D721Med (cell line): ENCODE data around the gene HK1.
A peak's percentile ranks its signal among the peaks of the same experiment; 100 is the strongest.

ENCODE experiments used
- DNase-seq: peaks from one replicate; pipeline ENCODE4 v3.0.0; 2011; ENCODE audit warnings: low spot score; ENCODE audit not compliant: insufficient read length
- FAIRE-seq: peaks from 2 replicates; lab custom pipeline; 2011; peaks lifted over from hg19 to GRCh38; lab: Jason Lieb, UNC
- TF ChIP-seq, protein P1 (sequence below): IDR thresholded peaks from 2 replicates; pipeline ENCODE4 v1.5.1; 2012; ENCODE audit warnings: mild to moderate bottlenecking, control low read depth; ENCODE audit not compliant: insufficient read depth; ENCODE audit errors: missing control alignments

HK1 gene

DNA sequence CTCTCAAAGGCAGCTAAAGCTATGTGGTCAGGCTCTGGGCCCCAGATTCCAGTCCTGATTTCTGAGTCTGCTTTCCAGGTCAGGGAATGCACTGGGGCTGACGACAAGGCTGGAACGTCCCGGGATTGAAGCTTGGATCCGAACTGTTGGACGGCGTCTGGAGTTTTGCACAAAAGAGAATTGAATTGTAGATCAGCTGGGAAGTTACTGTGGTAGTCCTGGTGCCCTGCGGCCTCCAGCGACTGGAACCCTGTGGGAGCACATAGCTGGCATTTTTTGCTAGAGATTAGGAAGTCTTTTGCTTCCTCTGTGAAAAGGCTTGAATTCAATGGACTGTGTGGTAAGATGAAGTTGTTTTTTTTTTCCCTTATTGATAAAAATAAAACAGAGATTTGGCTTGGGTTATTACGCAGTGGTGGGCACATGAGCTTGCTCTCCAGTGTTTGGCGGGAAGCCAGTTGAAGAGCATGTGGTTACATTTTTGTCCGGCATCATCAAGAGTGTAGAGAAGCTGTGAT lies at the start of gene HK1:
TSS of gene HK1 (plus strand) at position 51 of the 518 bp plus-strand sequence.
- DNase-seq (no peak), FAIRE-seq (no peak)
- TF ChIP-seq, protein P1, sequence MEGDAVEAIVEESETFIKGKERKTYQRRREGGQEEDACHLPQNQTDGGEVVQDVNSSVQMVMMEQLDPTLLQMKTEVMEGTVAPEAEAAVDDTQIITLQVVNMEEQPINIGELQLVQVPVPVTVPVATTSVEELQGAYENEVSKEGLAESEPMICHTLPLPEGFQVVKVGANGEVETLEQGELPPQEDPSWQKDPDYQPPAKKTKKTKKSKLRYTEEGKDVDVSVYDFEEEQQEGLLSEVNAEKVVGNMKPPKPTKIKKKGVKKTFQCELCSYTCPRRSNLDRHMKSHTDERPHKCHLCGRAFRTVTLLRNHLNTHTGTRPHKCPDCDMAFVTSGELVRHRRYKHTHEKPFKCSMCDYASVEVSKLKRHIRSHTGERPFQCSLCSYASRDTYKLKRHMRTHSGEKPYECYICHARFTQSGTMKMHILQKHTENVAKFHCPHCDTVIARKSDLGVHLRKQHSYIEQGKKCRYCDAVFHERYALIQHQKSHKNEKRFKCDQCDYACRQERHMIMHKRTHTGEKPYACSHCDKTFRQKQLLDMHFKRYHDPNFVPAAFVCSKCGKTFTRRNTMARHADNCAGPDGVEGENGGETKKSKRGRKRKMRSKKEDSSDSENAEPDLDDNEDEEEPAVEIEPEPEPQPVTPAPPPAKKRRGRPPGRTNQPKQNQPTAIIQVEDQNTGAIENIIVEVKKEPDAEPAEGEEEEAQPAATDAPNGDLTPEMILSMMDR, result no peak

DNA sequence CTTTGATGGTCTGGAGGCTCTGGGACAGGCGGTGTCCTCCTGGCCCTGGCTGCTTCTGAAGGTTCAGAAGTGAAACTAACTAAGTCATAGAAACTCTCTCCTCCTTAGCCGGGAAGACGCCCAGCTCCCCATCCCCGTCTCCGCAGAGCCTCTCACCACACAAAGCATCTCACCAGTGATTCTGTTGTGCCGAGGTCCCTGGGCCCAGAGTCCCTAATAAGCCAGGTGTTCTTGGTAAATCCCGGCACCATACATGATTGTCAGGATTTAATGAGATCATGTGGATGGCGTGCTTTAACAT lies 48.7 kb upstream of the HK1 start:
- FAIRE-seq (no peak), DNase-seq (no peak)
- TF ChIP-seq, protein P1, result no peak

DNA sequence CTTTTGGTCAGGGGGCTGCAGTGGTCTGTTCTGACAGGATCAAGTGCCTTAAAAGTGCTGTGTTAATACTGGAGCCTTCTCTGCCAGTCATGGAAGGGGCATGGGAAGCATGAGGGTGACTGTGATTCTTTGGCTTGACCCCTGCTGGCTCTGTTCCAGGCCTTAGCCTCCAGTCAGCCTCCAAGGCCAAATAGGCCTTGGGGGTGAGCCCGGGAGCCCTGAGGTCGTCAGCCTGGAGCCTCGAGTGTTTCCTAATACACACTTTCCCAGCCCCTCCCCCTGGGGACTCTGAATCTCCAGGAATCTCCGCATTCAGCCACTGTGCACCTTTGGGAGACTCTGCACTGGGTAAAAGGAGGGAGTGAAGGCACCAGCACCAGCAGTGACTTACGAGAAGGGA lies 48.2 kb upstream of the HK1 start:
- FAIRE-seq (no peak), DNase-seq (no peak)
- TF ChIP-seq, protein P1, result no peak

DNA sequence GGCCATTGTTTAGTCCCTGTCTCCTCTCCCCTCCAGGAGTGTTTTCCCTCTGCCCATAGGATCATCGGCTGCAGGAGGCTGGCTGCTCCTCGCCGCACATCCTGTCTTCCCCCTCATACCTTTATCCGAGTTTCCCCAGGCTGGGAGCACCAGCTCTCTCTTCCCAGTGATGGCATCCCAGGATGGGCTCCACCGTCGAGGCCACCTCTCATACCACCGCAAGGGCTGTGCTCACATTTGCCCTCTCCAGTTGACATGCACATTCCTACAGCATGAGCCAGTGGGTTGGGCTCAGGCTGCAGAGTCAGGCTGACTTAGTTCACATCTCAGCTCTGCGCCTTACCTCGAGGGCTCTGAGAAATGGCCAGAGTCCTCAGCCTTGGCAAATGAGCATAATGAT lies 46.0 kb upstream of the HK1 start:
- DNase-seq (no peak), FAIRE-seq (no peak)
- TF ChIP-seq, protein P1, result no peak

DNA sequence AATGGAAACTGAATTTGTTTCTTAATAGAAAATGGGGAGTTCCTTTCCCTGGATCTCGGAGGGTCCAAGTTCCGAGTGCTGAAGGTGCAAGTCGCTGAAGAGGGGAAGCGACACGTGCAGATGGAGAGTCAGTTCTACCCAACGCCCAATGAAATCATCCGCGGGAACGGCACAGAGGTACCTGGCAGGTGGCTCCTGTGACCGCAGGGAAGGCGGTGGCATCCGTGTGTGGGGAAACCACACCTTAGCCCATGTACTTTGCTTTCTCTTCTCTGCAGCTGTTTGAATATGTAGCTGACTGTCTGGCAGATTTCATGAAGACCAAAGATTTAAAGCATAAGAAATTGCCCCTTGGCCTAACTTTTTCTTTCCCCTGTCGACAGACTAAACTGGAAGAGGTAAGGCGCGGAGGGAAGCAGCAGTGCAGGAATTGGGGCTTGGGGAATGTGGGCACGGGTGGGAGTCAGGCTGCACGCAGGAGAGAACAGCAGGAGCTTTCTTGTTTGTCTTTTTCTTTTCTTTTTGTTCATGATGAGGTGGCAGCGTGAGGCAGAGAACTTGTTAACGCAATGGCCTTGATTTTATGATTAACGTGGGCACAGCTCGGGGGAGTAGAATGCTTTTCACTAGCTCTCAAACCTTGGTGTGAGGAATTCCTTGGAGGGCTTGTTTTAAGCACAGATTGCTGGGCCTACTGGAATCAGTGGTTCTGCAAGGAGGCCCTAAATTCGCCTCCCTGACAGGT lies 45.4 kb upstream of the HK1 start:
- TF ChIP-seq, protein P1, result no peak
- DNase-seq, result no peak

DNA sequence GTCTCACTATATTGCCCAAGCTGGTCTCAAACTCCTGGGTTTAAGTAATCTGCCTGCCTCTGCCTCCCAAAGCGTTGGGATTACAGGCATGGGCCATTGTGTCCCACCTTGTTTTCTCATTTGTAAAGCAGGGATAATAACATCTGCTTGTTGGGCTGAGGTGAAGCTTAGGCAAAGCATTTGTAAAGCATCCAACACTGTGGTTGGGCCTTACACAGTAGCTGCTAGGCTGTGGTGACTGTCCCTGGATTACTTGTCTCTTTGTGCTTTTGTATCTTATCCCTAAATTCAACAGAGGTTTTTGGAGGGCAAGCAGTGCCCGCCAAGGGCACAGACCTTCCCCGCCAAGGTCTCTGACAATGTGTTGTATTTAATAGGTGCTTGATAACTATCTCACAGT lies 43.8 kb upstream of the HK1 start:
- TF ChIP-seq, protein P1, result no peak
- no peak for DNase-seq
- FAIRE-seq, result no peak

More for the DNA sequence above, 45.4 kb upstream of the HK1 start:
- FAIRE-seq, result no peak

DNA sequence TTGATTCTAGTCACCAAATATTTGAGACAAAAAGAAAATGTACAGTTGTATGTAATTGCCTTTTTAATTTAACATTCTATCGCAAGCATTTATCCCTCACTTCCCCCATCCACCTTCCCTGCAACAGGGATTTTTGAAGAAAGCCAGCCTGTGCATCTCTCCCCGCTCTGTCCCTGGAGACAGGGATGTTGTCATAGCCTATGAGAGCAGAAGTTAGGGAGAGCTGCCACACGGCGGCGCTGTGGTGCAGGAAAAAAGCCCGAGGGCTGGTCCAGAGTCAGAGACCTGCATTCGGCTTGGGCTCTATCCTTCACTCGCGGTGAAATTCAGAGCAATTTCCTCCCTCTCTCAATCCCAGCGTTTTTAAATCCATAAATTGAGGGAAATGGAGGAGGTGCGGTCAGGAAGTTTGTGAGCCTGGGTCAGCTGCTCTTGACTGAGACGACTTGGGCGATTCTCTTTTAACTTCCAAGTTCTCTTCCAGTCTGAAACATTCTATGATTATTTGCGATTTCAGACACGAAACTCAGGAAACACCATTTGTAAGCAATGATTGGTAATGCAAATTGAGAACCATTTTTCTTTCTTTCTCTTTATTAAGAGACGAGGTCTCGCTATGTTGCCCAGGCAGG lies 40.7 kb upstream of the HK1 start:
- peak; percentile 29 for FAIRE-seq
- TF ChIP-seq, protein P1, result peak; percentile 97
- DNase-seq, result peak; percentile 74
